Measurements from ENCODE around the gene SCYGR2. TPM values are rescaled to one million over a fixed set of nuclear protein-coding genes. Genes with fewer than 3 reads are reported as not detected.

SCYGR2 gene
- total RNA-seq, 1 donor from 2014 or later, result not detected

DNA sequence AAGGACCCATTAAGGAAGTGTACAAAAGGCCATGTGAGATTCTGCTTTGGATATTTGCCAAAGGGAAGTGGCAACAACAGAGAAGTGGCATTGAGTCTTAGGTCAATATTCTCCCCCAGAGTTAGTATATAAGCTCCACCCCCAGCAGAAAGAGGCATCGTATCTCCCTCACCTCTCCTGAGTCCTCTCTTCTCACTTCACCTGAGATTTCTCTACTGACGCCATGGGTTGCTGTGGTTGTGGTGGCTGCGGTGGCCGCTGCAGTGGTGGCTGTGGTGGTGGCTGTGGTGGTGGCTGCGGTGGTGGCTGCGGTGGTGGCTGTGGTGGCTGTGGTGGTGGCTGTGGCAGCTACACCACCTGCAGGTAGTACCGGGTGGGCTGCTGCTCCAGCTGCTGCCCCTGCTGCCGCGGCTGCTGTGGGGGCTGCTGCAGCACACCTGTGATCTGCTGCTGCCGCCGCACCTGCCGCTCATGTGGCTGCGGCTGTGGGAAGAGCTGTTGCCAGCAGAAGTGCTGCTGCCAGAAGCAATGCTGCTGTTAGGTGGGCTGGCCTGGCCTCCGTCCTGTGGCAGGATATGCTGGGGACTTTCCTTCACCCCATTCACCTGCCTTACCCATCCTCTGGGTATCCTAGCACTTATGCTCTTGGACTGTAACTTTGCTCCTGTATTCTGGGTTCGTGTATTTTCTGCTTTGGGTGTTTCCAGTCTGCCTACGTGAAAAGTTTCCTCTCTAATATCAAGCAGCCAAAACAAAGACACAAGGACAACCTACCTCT, 10.1 kb downstream of the SCYGR2 start:
- Mint-ChIP-seq H3K27ac (ENCODE audit: unreplicated experiment) (no peak overlapping the region), H3K9me3 (ENCODE audit: unreplicated experiment) (no peaks in the 10 kb centered on the region), H3K4me3 (ENCODE audit: unreplicated experiment) (no peak overlapping the region), H3K27me3 (ENCODE audit: unreplicated experiment) (peaks cover 3% of the 10 kb centered on the region), H3K4me1 (ENCODE audit: unreplicated experiment) (no peaks in the 10 kb centered on the region), H3K36me3 (ENCODE audit: unreplicated experiment) (no peaks in the 10 kb centered on the region)
- TF ChIP-seq, protein P1, sequence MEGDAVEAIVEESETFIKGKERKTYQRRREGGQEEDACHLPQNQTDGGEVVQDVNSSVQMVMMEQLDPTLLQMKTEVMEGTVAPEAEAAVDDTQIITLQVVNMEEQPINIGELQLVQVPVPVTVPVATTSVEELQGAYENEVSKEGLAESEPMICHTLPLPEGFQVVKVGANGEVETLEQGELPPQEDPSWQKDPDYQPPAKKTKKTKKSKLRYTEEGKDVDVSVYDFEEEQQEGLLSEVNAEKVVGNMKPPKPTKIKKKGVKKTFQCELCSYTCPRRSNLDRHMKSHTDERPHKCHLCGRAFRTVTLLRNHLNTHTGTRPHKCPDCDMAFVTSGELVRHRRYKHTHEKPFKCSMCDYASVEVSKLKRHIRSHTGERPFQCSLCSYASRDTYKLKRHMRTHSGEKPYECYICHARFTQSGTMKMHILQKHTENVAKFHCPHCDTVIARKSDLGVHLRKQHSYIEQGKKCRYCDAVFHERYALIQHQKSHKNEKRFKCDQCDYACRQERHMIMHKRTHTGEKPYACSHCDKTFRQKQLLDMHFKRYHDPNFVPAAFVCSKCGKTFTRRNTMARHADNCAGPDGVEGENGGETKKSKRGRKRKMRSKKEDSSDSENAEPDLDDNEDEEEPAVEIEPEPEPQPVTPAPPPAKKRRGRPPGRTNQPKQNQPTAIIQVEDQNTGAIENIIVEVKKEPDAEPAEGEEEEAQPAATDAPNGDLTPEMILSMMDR (IDR thresholded peaks at IDR 0.05), result no peak
- DNase-seq (ENCODE audit: extremely low spot score, unreplicated experiment), result no peak

DNA sequence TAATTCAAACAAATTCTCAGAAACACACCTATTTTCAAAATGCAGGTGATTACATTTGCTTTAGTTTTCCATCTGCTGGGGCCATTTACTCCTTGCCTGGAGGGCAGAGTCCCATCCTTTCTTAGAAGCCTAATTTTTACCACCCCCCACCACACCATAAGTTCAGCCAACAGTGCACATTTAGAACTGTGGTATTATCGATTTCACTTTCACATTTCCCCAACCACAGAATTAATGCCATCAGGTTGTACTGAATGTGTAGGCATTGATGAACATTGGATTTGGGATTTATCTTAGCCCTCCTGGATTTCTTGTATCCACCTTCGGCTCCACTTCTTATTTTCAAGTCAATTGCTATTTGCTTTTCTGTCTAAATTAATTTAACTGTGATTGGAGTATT, 11.4 kb downstream of the SCYGR2 start:
- H3K27me3 Mint-ChIP-seq (ENCODE audit: unreplicated experiment), result peaks cover 3% of the 10 kb centered on the region
- no peak overlapping the region for H3K4me3 Mint-ChIP-seq (ENCODE audit: unreplicated experiment)
- H3K36me3 Mint-ChIP-seq (ENCODE audit: unreplicated experiment), result no peaks in the 10 kb centered on the region
- H3K9me3 Mint-ChIP-seq (ENCODE audit: unreplicated experiment), result no peaks in the 10 kb centered on the region
- no peaks in the 10 kb centered on the region for H3K4me1 Mint-ChIP-seq (ENCODE audit: unreplicated experiment)
- DNase-seq (ENCODE audit: extremely low spot score, unreplicated experiment), result no peak
- TF ChIP-seq, protein P1 (IDR thresholded peaks at IDR 0.05), result no peak
- no peak overlapping the region for H3K27ac Mint-ChIP-seq (ENCODE audit: unreplicated experiment)

DNA sequence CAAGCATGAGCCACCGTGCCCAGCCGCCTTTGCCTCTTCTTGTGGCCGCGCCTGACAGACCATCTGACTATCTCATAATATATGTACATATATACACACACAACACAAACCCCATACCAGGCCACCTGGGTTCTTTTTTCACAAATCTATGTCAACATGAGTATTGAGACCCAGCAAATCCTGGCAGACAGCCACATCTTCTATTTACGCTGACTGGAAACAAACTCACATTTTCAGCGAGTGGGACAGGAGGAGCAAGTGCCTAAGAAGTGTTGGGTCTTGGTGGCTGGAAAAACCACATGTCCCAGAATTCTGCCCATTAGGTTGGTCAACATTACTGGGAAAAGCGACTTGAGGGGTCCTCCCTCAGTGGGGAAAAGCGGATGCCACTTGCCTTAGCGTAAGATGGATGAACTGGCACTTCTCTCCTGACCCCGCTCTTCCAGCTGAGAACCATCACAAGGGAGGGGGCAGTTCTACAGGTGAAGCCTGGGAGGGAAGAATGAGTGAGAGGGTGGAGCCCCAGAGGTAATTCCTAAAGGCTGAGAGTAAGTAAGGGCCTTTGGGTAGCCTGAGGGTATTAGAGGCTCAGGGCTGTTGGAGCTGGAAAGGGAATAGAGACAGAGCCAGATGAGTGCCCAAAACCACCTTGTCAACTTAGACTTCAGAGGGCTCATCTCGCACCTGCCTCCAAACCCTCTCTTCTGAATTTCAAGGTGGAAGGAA, 14.0 kb downstream of the SCYGR2 start:
- H3K36me3 Mint-ChIP-seq (ENCODE audit: unreplicated experiment), result no peaks in the 10 kb centered on the region
- TF ChIP-seq, protein P1 (IDR thresholded peaks at IDR 0.05), result no peak
- H3K4me1 Mint-ChIP-seq (ENCODE audit: unreplicated experiment), result peaks cover under 1% of the 10 kb centered on the region
- no peak overlapping the region for H3K27ac Mint-ChIP-seq (ENCODE audit: unreplicated experiment)
- H3K9me3 Mint-ChIP-seq (ENCODE audit: unreplicated experiment), result no peaks in the 10 kb centered on the region
- DNase-seq (ENCODE audit: extremely low spot score, unreplicated experiment), result no peak
- H3K27me3 Mint-ChIP-seq (ENCODE audit: unreplicated experiment), result peaks cover 5% of the 10 kb centered on the region
- H3K4me3 Mint-ChIP-seq (ENCODE audit: unreplicated experiment), result no peak overlapping the region

DNA sequence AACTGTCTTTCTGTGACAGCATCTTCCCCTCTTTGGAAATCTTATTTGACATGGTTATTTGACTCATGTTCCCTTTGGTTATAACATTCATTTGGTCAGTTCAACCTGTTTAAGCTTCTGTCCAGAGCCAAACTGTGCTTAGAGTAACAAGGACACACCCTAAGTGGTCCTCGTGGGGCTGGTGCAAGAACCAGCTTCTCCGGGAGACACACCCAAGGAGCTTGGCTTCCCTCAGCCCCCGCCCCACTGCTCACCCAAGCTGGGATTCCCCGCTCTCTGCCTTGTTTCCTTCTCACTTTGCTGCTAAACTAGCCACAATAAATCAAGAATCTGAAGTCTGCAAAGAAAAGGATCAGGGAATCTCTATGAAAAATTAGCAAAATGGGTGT, 14.6 kb downstream of the SCYGR2 start:
- H3K36me3 Mint-ChIP-seq (ENCODE audit: unreplicated experiment), result no peaks in the 10 kb centered on the region
- TF ChIP-seq, protein P1 (IDR thresholded peaks at IDR 0.05), result no peak
- H3K27ac Mint-ChIP-seq (ENCODE audit: unreplicated experiment), result no peak overlapping the region
- H3K4me1 Mint-ChIP-seq (ENCODE audit: unreplicated experiment), result peaks cover 4% of the 10 kb centered on the region
- H3K4me3 Mint-ChIP-seq (ENCODE audit: unreplicated experiment), result no peak overlapping the region
- no peak for DNase-seq (ENCODE audit: extremely low spot score, unreplicated experiment)
- peaks cover 5% of the 10 kb centered on the region for H3K27me3 Mint-ChIP-seq (ENCODE audit: unreplicated experiment)
- no peaks in the 10 kb centered on the region for H3K9me3 Mint-ChIP-seq (ENCODE audit: unreplicated experiment)

DNA sequence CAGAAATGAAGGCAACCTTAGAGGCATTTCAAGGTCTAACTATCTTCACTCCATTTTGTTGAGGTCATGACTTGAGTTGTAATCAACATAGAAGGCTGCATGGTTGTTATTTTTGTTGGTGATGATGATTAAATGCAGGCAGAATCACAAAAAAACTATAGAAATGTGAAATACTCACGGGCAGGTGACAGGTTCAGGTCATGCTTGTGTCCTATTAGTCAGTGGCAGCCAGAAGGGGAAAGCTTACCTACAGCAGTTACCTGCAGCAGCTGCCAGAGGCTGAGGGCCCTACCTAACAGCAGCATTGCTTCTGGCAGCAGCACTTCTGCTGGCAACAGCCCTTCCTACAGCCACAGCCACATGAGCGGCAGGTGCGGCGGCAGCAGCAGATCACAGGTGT, 15.6 kb downstream of the SCYGR2 start:
- Mint-ChIP-seq H3K27ac (ENCODE audit: unreplicated experiment) (no peak overlapping the region), H3K36me3 (ENCODE audit: unreplicated experiment) (no peaks in the 10 kb centered on the region), H3K4me1 (ENCODE audit: unreplicated experiment) (peaks cover 4% of the 10 kb centered on the region), H3K9me3 (ENCODE audit: unreplicated experiment) (no peaks in the 10 kb centered on the region), H3K4me3 (ENCODE audit: unreplicated experiment) (no peak overlapping the region), H3K27me3 (ENCODE audit: unreplicated experiment) (peaks cover 5% of the 10 kb centered on the region)
- TF ChIP-seq, protein P1 (IDR thresholded peaks at IDR 0.05), result no peak
- no peak for DNase-seq (ENCODE audit: extremely low spot score, unreplicated experiment)
